HG03439 (cell line): ENCODE results near the gene CD40.

Experiments
- ATAC-seq: cut with Tn5 transposase; IDR thresholded peaks from one replicate; pipeline ENCODE4 v1.9.1; 2021; ENCODE audit warnings: mild to moderate bottlenecking, moderate library complexity; ENCODE audit not compliant: unreplicated experiment

CD40 gene

DNA sequence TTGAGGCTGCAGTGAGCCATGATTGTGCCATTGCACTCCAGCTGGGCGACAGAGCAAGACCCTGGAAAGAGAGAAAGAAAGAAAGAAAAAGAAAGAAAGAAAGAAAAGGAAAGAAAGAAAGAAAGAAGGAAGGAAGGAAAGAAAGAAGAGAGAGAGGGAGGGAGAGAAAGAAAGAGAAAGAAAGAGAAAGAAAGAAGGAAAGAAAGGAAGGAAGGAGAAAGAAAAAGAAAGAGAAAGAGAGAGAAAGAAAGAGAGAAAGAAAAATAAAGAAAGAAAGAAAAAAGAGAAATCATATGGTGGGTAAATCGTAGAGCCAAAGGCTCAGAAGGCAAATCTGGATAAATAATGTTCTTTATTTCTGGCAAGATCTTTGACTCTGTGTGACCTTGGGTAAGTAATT is 53.4 kb downstream of the CD40 start:
- ATAC-seq = no peak

DNA sequence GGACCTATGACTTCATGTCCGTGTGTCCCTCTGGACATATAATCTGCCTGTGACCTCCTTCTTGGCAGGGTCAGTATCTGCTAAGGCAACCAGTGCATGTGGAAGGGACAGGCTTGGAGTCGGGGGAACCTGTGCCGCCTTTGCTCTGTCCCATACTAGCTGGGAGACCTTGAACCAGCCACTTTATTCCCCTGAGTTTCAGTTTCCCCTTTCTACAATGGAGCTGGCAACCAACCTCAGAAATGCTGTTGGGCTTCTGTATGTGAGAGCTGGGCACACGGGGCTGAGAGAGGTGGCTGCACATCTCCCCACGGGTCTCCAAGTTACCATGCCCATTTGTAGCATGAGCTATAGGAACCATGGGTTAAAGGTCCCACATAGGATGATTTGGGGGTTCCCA is 53.8 kb downstream of the CD40 start:
- no peak for ATAC-seq

- no peak for ATAC-seq
These were observed 54.3 kb downstream of the CD40 start for GRCh38 chr20:46172455-46172854.

DNA sequence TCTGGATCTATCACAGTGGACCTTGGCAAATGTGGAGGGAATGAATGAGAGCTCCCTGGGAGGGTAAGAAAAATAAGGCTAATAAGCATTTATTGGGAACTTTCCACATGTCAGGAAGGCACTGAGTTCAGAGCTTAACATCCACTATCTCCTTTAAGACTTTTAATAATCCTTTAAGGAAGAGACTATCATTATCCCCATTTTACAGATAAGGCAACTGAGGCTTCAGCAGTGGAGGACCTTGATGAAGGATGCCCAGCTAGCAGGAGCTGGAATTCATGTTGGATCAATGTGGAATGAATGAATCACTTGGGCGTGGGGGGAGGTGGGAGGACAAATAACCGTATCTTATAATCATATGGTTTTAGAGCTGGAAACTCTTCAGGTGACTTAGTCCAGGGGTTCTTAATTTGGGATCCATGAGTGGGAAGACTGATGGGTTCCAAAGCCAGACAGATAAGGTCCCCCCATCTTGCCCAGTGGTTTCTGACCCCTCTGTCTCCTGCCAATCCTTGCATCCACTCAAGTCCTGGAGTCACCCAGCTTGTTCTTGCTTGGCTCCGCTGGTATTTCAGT is 54.9 kb downstream of the CD40 start:
- ATAC-seq = no peak

DNA sequence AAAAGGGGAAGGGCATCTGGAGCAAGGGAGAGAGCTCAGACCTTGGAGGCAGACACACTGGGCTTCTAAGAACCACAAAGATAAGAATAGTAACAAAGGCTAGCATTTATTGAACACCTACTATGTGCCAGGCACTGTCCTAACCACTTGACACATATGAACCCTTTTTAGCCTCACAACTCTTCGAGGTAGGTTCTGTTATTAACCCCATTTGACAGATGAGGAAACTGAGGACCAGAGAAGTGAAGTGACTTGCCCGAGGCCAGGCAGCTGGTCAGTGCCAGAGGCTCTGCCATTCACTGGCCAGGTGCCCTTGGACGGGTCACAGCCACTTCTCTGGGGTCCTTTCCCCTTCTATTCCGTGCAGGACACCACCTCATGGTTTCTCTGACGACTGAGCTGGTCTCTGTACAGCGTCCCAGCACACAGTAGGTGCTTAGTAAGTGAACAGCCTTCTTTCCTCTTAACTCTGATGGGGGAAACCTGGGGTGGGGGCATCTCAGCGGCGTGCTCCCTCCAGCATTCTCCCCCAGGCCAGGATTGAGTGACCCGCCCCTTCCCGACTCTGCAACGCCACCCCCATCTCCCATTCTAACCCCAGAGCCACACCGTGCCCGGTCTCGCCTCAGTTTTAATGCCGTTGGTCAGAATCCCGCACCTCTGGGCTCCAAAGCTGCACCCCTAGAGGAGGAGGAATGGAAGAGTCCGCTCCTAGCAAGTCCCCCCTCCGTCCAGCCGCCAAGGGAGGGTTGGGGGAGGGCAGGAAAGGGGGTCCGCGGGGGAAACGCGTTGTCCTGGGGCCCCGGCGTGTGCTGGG is 55.7 kb downstream of the CD40 start:
- ATAC-seq = no peak

GRCh38 chr20:46174469-46175126 is 56.5 kb downstream of the CD40 start:
- ATAC-seq = no peak

DNA sequence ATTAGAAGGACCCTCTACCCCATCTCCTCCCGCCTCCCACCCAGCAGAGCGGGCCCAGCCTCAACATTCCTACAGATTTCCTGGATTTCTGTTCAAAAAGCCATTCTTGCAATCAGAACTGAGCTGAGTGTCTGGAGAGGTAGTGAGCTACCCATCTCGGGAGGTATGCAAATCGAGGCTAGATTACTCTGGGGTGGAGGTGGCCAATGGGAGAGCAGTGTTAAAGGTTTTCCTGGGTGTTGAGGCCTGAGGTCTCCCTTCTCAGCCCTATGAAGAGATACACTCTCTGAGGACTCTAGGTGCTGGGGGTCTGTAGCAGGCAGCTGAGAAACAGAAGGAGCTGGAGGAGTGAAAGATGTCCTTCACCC is 57.0 kb downstream of the CD40 start:
- no peak for ATAC-seq

DNA sequence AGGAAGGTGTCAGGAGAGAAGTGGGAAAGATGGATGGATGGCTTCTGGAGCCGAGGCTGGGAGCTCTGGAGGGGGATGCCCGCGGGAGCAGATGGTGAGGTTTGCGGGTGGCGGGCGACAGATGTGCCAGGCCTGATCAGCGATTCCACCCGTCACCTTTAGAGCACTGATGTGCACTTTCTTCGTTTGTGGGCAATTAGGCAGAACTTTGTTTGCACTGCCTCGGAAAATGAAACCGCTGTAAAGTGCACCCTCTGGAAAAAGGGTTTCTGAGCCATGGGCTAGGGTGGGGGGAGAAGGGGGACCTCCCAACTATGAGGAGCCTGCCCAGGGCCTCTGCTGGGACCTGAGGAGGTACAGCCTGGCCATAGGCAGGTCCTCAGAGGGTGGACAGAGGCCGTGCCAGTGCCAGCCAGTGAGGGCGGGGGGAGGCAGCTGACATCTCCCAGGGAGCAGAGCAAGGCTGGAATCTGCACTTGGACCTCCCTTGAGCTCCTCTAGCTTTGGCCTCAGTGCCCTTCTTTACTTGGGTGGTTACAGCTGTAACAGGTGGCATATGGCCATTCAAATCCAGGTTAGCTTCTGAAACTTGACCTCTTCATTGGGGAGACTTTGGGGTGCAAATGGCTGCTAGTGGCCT is 58.7 kb downstream of the CD40 start:
- no peak for ATAC-seq

DNA sequence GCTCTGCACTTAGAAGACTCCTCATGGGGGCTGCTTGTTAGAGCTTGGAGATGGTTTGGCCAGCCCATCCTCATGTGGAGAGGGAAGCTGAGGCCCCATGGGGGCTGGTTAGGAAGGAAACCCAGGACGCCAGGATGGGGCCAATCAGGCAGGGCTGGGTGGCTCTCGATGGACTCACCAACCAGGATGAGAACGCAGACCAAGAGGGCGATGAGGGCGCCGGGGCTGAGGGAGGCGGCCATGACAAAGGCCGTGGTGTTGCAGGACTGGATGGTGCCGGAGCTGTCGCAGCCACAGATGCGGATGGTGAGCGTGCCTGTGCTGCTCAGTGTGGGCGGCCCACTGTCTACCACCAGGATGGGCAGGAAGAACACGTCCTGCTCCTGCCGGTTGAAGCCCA is 59.7 kb downstream of the CD40 start:
- ATAC-seq = no peak

DNA sequence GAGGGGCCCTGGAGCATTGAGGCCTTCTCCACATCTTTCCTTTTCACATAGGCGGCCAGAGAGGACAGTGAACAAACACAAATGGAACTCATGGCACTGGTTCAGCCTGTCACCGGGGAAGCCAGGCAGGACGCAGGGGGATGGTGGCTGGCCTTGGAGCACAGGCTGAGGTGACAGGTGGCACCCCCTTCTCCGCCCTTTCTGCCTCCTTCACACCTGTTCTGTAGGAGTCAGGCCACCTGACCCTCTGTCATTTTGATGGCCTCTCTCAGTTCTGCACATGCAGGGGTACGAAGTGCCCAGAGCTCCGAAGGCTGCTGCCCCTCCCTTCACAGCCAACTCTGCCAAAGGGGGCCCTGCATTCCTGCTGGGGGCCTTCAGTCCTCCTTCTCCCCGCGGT is 60.8 kb downstream of the CD40 start:
- ATAC-seq = no peak
